HG02981 (cell line): ENCODE measurements around the gene TAS2R40.
"Not testable (repeated sequence)": the region's sequence is repeated elsewhere in the genome, so short reads cannot be mapped to it uniquely, and the experiment has no call there.

ENCODE experiments used
- ATAC-seq: cut with Tn5 transposase; IDR thresholded peaks from one replicate; pipeline ENCODE4 v1.9.1; 2021; ENCODE audit warnings: mild to moderate bottlenecking, moderate library complexity; ENCODE audit not compliant: unreplicated experiment

Gene TAS2R40

DNA sequence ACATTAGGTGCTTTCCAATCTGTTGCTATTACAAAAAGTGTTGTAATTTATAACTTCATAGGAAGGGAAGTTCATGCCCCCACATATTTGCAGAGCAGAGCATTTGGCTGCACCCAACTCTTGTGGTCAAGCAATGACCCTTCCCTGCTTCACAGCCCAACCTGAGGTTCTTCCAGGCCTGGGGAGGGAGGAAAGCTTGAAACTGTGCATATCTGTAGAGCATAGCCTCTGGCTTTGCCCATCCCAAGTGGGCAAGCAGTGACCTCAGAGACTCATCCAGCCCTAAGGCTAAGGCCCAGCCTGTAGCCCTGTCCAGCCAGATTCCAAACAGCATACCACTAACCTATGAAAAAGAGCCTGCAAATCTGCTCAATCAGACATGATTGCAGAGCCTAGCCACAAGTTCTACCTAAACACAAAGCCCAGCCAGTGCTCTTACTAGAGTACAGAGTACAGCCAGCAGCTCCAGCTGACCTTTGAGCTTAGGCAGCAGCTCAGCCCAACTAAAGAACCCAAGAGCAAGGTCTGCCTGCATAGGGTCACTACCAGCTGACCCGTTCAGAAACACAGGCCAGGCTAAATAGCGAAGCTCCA, 27.0 kb downstream of the TAS2R40 start:
- no peak for ATAC-seq

DNA sequence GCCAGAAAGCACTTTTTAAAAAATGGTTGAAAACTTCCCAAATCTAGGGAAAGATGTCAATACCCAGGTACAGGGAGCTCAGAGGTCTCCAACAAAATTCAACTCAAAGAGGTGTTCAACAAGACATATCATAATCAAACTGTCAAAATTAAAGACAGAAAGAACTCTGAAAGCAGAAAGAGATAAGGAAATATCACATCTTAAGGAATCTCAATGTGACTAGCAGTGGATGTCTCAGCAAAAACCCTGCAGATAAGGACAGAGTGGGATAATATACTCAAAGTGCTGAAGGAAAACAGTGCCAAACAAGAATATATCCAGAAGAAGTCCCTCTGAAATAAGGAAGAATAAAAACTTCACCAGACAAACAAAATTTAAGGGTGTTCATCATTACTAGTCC, 28.4 kb downstream of the TAS2R40 start:
- ATAC-seq, result no peak

- no peak for ATAC-seq
Measured at GRCh38 chr7:143250822-143251221, 29.0 kb downstream of the TAS2R40 start.

- no peak for ATAC-seq
Measured at GRCh38 chr7:143252006-143252405, 30.2 kb downstream of the TAS2R40 start.

DNA sequence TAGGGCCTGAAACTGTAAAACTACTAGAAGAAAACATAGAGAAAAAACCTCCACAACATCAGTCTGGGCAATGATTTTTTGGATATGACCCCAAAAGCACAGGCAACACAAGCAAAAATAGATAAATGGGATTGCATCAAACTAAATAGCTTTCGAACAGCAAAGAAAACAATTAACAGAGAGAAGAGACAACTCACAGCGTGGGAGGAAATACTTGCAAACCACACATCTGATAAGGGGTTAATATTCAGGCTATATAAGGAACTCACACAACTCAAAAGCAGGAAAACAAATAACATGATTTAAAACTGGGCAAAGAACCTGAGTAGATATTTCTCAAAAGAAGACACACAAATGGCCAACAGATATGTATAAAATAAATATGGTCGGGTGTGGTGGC, 33.7 kb downstream of the TAS2R40 start:
- no peak for ATAC-seq

GRCh38 chr7:143256325-143256724, 34.5 kb downstream of the TAS2R40 start:
- no peak for ATAC-seq

- ATAC-seq, result peak; percentile 74
Measured at GRCh38 chr7:143256932-143257331, 35.1 kb downstream of the TAS2R40 start.

GRCh38 chr7:143257501-143257900, 35.7 kb downstream of the TAS2R40 start:
- no peak for ATAC-seq

GRCh38 chr7:143258831-143259230, 37.0 kb downstream of the TAS2R40 start:
- peak; percentile 29 for ATAC-seq

- ATAC-seq, result no peak
Measured at GRCh38 chr7:143259765-143260164, 37.9 kb downstream of the TAS2R40 start.

GRCh38 chr7:143261901-143262300, 40.1 kb downstream of the TAS2R40 start:
- ATAC-seq, result no peak

DNA sequence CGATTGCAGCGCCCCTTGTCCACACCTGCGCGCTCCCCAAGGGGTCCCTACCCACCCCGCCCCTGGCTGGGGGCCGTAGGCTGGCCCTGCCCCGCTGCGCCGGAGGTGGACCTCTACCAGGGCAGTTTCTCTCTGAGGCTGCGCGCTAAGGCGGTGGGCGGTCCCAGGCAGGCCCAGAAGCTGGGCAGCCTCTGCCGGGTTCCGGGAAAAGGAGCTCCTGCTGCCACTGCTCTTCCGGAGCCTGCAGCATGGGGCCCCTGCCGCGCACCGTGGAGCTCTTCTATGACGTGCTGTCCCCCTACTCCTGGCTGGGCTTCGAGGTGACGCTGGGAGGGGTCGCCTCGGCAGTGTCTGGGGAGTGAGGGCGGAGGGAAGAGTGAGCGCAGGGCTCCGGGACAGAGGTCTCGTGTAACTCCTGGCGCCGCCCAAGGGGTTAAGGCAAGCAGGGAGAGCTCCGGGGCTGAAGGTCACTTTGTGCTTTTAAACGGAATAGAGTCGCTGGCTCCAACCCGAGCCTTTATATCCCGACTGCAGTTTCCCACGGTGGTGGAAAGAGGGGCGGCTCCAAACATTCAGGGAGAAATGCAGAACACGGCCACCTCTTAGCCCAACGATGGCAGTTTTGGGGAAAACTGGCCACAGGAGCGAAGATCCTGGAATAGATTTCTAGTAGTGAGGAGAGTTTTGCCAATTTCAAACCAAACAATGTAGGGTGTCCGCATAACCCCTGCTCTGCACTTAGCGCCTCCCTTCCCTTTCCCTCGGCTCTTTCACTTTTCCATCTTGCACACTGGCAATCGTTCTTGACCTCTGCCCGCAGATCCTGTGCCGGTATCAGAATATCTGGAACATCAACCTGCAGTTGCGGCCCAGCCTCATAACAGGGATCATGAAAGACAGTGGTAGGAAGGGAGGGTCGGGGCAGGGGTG, 41.7 kb downstream of the TAS2R40 start, which contains the start of gene GSTK1:
TSS of gene GSTK1 (plus strand) at position 176 of the 930 bp plus-strand sequence. CDS start at position 249, 73 bp downstream.
- ATAC-seq, result peak; percentile 91

DNA sequence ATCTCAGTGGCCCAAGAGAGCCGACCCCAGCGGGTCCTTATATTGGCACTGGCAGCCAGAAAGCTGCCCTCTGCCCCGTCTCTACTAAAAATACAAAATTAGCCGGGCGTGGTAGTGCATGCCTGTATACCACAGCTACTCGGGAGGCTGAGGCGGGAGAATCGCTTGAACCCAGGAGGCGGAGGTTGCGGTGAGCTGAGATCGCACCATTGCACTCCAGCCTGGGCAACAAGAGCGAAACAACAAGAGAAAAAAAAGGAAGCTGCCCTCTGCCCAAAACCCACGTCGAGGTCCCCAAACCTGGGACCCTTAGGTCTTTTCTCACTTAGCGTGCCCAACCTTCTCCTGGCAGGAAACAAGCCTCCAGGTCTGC, 42.3 kb downstream of the TAS2R40 start:
- not testable (repeated sequence) for ATAC-seq

DNA sequence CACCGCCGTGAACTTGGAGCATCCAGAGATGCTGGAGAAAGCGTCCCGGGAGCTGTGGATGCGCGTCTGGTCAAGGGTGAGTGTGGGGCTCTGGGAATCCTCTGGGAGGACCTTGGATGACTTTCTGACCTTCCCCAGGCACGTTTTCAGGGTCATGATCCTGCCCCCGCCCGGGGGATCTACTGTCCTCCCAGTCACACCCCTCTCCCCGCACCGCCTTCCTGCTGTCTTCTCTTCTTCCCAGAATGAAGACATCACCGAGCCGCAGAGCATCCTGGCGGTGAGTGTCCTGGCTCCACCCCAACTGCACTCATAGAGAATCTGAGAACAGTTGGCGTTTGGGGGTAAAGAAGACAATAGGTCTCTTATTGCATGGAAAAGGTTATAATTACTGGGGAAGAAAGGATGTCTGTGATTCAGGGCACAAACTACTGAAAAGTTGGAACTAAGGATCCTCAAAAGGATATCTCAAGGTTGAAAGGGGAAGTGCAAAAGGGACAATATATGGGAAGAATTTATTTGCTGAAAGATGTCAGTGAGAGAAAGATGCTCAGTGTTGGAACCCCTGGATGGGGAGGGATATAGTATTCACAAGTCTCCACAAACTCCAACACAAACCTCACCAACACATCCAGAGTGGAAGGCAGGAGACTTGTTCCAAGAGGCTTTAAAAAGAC, 43.3 kb downstream of the TAS2R40 start:
- ATAC-seq, result no peak

DNA sequence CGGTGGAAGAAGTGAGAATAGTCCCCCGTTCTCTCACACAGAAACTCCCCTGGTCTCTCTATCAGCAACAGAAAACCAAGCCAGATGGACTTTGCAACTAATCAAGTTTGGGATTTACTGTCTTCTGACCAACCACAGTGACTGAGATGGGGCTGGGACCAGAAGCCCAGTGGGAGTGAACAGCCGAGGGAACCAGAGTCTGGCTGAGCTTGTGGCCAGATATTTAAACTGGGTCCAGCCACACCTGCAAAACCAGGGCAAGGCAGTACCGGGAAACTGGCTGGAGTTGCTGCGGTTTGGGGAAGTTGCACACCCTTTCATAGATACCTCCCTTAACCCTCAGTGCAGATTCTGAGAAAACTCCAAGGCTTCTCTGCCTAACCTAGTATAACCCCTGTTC, 47.4 kb downstream of the TAS2R40 start:
- no peak for ATAC-seq

DNA sequence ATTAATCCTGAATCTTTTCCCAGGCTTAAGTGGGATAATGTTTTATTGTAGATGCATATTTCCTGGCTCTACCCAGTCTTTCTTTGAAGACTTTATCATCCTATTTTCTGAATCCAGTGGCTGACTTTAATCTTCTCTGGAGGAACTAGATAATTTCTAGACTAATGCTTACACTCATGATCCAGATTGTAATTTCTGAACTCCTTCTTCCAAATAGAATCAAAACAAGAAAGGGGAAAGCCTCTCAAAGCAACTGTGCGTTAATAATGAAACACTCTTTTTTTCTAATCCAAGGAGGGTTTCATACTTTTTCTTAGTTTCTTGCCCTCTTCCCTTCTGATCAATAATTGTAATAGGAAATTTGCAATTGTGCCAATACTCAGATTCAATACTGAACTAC, 49.4 kb downstream of the TAS2R40 start:
- ATAC-seq, result no peak
